ENCODE results near the gene DENND6B. TPM values are rescaled to one million over a fixed set of nuclear protein-coding genes. Genes with fewer than 3 reads are reported as not detected.

The DENND6B gene
- total and polyA plus RNA-seq, 7 donors, result 0.46 to 1.6 (median 0.81) TPM

DNA sequence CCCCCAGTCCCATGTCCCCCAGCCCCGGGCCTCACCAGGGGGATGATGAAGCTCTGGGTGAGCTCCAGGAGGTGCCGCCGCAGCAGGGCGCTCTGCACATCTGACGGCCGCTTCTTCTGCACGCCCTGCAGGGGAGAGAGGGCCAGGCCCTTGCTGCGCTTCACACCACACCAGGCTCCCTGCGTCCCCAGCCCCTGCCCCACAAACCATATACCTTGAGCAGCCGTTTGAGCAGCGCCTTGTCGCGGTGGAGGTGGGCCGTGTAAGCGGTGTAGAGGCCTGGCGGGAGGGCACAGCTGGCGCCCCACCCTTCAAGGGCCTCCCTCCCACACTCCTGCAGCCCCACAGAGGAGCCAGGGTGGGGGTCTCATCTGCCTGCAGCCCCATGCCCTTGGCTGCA is 13.2 kb downstream of the DENND6B start:
- TF ChIP-seq, protein P1, sequence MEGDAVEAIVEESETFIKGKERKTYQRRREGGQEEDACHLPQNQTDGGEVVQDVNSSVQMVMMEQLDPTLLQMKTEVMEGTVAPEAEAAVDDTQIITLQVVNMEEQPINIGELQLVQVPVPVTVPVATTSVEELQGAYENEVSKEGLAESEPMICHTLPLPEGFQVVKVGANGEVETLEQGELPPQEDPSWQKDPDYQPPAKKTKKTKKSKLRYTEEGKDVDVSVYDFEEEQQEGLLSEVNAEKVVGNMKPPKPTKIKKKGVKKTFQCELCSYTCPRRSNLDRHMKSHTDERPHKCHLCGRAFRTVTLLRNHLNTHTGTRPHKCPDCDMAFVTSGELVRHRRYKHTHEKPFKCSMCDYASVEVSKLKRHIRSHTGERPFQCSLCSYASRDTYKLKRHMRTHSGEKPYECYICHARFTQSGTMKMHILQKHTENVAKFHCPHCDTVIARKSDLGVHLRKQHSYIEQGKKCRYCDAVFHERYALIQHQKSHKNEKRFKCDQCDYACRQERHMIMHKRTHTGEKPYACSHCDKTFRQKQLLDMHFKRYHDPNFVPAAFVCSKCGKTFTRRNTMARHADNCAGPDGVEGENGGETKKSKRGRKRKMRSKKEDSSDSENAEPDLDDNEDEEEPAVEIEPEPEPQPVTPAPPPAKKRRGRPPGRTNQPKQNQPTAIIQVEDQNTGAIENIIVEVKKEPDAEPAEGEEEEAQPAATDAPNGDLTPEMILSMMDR (IDR thresholded peaks at IDR 0.05), result no peak
- no peak for ATAC-seq
- DNase-seq, result no peak
- H3K27me3 ChIP-seq (ENCODE audit: insufficient read depth in 3 of 3, low read length in 2 of 3), result no peaks in the 10 kb centered on the region
- H3K4me1 ChIP-seq, result no peaks in the 10 kb centered on the region
- WGBS, 3 donors, result 84 to 95% (median 87%) methylated on average over 14 to 17 of the region's 17 CpGs
- no peak overlapping the region for H3K27ac ChIP-seq
- intact Hi-C loops (cut with DNase I), result no loop called here
- no peak overlapping the region for H3K4me3 ChIP-seq
- no peaks in the 10 kb centered on the region for H3K9me3 ChIP-seq
- no peaks in the 10 kb centered on the region for H3K36me3 ChIP-seq (ENCODE audit: insufficient read depth in 1 of 2, low read depth in 1 of 2)

DNA sequence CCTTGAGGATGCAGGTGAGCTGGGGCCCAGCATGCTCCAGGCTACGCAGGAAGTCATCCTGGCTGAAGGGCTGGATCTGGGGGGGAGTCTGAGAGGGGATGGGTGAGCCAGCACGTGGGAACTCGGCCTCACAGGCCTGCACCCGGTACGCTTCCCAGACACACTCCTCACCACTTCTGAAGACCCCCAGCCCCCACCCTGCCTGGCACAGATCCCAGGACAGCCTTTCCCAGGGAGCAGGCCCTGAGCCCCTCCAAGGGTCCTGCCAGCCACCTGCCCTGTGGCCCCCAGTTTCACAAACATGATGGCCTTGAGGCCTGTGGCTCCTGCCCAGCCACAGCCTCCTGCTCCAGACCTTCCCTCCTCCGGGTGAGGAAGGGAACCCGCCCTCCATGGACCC is 13.8 kb downstream of the DENND6B start:
- Histone ChIP-seq H3K4me1 (no peaks in the 10 kb centered on the region), H3K27ac (no peak overlapping the region), H3K4me3 (no peak overlapping the region), H3K27me3 (ENCODE audit: insufficient read depth in 3 of 3, low read length in 2 of 3) (no peaks in the 10 kb centered on the region), H3K36me3 (ENCODE audit: insufficient read depth in 1 of 2, low read depth in 1 of 2) (no peaks in the 10 kb centered on the region), H3K9me3 (no peaks in the 10 kb centered on the region)
- TF ChIP-seq, protein P1 (IDR thresholded peaks at IDR 0.05), result no peak
- DNase-seq (peak in 1 of 2 donors; percentile 45), ATAC-seq (no peak)
- 83 to 91% (median 85%) methylated on average over 6 to 7 of the region's 7 CpGs for WGBS, 3 donors
- intact Hi-C loops (cut with DNase I), result no loop called here

DNA sequence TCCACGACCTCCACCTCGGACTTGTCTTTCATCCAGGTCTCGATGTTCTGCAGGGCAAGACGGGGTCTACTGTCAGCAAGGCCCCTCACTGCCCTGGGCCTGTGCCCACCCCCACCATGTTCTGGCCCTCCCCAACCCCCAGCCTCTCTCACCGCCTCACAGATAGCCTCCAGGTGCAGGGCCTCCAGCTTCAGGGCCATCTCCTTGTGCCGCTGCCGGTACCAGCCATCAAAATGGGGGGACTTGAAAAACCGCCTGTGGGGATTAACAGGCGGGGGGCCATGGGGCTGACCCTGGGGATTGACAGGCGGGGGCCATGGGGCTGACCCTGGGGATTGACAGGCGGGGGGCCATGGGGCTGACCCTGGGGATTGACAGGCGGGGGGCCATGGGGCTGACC is 14.4 kb downstream of the DENND6B start:
- no peaks in the 10 kb centered on the region for H3K9me3 ChIP-seq
- no peaks in the 10 kb centered on the region for H3K4me1 ChIP-seq
- WGBS, 3 donors, result 95 to 99% (median 98%) methylated on average over 10 to 12 of the region's 12 CpGs
- peak in 1 of 2 donors; percentile 28 for DNase-seq
- intact Hi-C loops (cut with DNase I), result no loop called here
- no peaks in the 10 kb centered on the region for H3K27me3 ChIP-seq (ENCODE audit: insufficient read depth in 3 of 3, low read length in 2 of 3)
- H3K36me3 ChIP-seq (ENCODE audit: insufficient read depth in 1 of 2, low read depth in 1 of 2), result no peaks in the 10 kb centered on the region
- TF ChIP-seq, protein P1 (IDR thresholded peaks at IDR 0.05), result no peak
- H3K4me3 ChIP-seq, result no peak overlapping the region
- ATAC-seq, result no peak
- H3K27ac ChIP-seq, result no peak overlapping the region

DNA sequence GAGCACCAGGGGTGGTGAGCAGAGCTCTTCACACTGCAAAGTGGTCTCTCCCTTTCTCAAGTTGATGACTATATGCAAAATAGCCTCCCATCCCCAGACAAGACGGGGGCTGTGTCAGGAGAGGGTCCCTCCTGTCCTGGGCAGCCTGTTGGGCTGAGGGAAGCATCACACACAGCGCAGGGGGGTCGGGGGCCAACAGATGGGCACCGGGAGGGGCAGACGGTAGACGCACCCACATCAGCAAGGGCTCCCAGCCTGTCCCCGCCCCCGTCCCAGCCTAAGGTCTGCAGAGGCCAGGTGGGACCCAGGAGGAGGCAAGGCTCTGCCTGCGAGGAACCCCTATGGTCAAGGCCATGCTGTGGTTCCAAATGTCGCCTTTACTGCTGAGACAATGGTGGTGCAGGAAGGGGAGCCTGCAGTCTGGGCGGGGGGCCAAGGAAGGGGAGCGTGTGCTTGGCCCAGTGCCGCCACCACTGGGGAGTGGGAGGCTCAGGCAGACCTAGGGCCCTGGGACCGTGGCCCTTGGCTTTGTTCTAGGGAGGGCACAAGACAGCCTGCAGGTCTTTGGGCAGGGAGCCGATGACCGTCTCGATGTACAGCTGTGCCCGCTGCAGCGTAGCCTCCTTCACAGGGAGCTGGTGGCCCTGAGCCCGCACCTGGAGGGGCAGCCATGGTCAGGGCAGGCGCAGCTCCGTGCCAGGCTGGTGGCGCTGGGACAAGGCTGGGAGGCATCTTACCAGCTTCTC is 15.0 kb downstream of the DENND6B start:
- 75 to 79% (median 78%) methylated on average over 21 to 23 of the region's 23 CpGs for WGBS, 3 donors
- intact Hi-C loops (cut with DNase I), result no loop called here

More for the DNA sequence above, 15.0 kb downstream of the DENND6B start:
- DNase-seq (peak in 1 of 2 donors; percentile 52), ATAC-seq (no peak)
- H3K4me1 ChIP-seq, result no peaks in the 10 kb centered on the region
- H3K36me3 ChIP-seq (ENCODE audit: insufficient read depth in 1 of 2, low read depth in 1 of 2), result no peaks in the 10 kb centered on the region
- H3K27me3 ChIP-seq (ENCODE audit: insufficient read depth in 3 of 3, low read length in 2 of 3), result peaks cover 0 to 3% (median 0%) of the 10 kb centered on the region in 3 donors
- no peak overlapping the region for H3K27ac ChIP-seq
- TF ChIP-seq, protein P1 (IDR thresholded peaks at IDR 0.05), result no peak
- H3K4me3 ChIP-seq, result no peak overlapping the region
- no peaks in the 10 kb centered on the region for H3K9me3 ChIP-seq
